GM18867 (cell line): ENCODE measurements around the gene FARS2.

Experiments used
- ATAC-seq: cut with Tn5 transposase; IDR thresholded peaks from one replicate; pipeline ENCODE4 v1.9.1; 2021; ENCODE audit warnings: mild to moderate bottlenecking, moderate library complexity; ENCODE audit not compliant: unreplicated experiment

Gene FARS2

GRCh38 chr6:5814116-5814515, 552.8 kb downstream of the FARS2 start:
- ATAC-seq: no peak

GRCh38 chr6:5814901-5815300, 553.6 kb downstream of the FARS2 start:
- no peak for ATAC-seq

GRCh38 chr6:5817869-5818268, 556.6 kb downstream of the FARS2 start:
- ATAC-seq: no peak

GRCh38 chr6:5818959-5819358, 557.6 kb downstream of the FARS2 start:
- no peak for ATAC-seq
